Activated T-helper 1 cell treated with anti-CD3 and anti-CD28 coated beads, Interleukin-2, amount 50 U/mL, for 16 hours (primary cell): ENCODE measurements around the gene CFAP20DC.
"Not testable (repeated sequence)": the region's sequence is repeated elsewhere in the genome, so short reads cannot be mapped to it uniquely, and the experiment has no call there.

Source experiments
- DNase-seq, 2 donors: peaks; one replicate each; pipeline ENCODE4 v3.0.0-alpha.2; 2020; ENCODE audit warnings: low read depth in 1 of 2, low spot score in 1 of 2

The CFAP20DC gene

DNA sequence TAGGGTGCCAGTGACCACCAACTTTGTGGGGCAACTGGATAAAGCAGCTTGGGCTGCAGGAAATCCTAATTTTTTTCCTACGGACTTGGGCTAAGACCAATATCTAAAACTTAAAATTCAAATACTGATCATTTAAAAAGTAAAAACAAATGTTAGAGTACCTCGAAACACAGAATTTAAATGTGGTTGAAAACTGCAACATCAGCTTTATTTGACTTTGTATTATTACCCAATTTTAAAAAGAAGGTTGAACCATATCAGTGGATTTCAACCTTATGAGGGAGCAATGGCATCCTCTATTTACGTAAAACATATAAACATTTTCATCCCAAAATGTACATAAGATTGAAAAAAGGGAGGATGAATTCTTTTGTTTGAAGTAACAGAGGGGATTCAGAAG is 26.2 kb downstream of the CFAP20DC start:
- no peak for DNase-seq

DNA sequence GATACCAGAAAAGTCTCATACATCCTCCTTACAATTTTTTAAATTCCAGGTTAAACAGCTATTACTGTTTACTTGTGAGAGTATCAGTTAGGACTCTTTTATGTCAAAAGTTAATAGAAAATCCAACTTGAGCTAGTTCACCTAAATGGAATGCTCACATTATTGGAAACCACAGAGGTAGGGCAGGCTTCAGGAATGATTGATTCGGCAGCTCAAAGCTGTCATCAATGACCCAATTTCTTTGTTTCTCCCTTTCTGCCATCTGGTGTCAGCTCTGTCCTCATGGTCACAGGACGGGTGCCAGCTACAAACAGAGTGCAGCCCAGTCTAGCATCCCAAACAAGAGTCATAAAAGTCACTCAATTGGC is 32.2 kb downstream of the CFAP20DC start:
- DNase-seq: no peak

DNA sequence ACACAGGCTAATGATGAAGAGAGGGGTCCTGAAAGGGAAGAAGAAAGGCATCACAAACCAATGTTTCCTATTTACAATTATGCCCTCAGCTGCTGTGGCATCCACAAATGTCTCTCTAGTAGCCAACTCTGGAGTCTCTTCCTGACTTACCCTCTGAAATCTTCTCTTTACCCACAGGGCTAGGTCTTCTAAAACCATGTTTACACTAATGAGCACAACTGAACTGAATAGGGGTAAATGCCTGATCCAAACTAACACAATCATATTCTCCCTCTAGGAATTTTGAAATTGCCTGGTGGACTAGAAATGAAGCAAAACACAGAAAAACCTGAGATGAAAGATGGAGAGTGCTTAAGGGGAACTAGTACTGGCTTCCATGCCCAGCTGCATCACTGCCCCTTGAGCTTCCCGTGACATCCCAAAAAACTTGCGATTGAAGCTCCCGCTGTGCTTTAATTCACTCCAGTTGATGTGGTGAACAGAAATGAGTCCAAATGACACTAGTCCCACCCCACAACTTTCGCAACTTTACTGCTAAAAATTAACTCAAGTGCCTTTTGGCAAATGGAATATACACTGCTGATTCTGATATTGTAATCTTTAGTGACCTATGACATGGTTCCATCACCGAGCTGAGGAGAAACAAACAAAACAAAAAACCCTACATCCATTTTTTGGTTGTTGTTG is 32.8 kb downstream of the CFAP20DC start:
- DNase-seq: no peak

DNA sequence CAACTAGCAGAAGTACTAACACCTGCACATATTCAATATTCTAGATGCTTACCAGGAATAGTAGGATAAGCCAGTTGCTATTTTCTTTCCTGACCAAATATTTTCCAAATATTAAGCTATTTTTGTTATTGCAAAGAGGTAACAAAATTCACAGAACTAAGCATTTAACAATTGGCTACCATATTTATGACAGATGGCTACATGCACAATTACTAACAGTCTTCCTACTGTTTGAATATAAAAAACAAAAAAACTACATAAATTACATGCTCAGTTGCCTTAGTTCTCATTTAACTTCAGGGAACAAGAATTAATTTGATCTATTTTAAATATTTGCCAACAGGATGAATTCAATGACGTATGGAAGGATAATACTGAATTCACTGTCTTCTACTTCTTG is 36.2 kb downstream of the CFAP20DC start:
- no peak for DNase-seq

DNA sequence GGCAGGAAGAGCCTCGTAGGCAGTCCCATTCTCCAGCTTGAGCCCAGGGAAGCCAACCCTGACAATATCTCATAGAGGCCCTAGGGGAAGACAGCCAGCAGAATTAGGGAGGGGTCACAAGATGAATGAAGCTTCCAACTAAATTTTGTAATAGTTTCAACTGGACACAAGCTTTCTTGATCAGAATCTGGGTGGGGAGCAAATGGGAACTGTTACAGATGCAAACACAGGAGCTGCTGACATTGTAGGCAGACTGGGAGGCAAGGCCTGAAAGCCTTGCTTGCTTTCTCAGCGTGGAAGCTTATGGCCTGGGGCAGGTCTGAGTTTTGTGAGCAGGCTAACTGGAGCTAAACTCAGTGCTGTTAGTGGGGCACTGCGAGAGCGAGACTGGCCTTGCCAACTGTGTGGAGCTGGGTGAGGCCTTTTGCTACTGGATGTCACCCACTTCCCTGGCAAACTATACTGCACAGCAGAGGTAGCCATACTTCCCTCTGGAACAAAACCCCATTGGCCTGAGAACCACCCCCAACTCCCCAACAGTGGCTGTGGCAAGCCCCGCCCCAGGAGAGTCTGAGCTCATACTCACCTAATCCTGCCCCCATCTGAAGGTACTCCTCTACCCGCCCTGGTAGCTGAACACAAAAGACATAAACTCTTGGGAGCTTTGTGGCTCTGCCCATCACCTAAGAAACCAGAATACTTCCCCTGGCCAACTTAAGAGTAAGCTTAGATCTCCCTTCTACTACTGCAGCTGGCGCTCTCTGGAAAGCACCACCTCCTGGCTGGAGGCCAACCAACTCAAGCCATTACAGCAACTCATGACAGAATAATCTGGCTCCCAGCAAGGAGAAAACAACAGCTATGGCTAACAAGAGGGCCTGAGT is 42.9 kb downstream of the CFAP20DC start:
- DNase-seq: no peak

DNA sequence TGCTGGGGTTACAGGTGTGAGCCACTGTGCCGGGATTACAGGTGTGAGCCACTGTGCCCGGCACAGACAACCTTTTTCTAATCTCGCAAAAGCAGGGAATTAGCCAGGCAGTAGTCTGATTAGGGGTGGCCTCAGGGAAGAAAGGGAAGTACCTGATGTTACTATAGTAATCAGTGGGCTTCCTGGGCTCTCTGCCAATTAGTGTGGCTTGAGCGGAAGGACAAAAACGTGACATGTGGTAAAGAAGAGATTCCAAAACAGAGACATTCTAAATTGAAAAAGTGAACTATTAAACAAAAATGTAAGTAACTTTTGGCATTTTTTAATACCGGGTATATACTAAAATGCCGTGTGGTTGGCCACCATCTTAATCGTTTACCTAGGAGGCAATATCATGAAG is 48.1 kb downstream of the CFAP20DC start:
- DNase-seq: no peak

DNA sequence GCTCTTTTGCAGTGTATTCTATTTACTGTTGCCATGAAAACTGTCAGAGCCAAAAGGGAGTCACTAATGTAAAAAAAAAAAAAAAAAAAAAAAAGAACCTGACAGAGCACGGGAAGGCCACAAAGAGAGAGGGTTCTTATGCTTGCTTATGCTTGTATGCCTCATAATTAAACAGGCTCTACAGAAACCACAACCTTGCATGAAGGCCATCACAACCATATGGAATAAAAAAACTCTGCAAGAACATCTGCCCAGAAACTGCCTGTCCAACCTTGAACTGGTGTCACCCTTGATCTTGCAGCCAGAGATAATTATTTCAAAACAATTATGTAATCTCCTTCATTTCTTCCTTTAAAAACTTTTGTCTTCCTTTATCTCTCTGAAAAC is 50.1 kb downstream of the CFAP20DC start:
- DNase-seq: no peak

DNA sequence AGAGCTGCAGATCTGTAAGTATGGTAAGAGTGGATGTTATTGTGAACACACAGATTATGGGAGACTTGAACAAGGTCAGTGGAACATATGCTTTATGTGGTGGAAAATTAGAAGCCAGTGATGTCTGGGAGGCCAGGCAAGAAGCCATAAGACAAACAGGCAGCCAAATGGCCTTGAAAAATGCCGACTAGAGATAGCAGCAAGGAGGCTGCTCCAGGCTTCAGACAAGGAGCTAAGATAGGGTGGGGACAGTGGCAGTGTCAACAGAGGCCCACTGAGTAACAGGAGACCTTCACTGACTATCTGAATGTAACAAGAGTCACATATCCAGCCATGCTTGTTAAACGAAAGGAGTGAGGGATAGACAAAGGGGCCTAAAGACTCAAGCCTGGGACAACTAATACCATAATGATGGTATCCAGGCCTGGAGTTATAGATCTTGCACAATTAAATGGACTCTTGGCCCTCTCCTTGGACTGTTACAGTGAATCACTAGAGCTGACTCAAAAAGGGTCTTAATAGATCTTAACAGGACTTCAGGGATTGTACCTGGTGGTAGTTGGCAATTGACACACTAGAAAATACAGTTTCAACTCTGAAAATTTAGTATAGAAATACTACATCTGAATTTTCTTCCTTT is 50.6 kb downstream of the CFAP20DC start:
- DNase-seq: no peak

DNA sequence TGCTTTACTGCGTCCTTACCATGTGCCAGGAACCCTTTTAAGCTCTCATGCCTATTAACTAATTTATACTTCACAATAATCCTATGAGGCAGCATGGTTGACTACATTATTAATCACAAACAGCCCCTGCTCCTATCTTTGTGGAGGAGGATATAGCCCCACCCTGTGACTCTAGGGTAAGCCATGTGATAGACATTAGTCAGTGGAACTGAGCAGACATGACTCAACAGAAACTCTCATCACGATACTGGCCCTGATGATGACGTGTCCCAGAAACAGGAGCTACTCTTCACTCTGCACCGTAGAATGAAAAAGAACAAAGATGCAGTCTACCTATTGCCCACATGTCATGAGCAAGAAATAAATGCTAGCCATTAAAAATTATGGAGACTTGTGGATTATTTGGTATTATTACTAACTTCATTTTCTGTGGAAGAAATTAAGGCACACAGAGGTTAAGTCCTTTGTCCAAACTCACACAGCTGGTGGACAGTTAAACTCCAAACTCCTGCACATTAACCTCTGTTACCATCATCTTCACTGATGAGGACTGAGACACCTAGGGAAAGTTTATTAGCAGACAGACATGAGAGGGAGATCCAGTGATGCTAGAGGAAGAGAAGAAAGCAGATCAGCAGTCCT is 51.2 kb downstream of the CFAP20DC start:
- DNase-seq: no peak

DNA sequence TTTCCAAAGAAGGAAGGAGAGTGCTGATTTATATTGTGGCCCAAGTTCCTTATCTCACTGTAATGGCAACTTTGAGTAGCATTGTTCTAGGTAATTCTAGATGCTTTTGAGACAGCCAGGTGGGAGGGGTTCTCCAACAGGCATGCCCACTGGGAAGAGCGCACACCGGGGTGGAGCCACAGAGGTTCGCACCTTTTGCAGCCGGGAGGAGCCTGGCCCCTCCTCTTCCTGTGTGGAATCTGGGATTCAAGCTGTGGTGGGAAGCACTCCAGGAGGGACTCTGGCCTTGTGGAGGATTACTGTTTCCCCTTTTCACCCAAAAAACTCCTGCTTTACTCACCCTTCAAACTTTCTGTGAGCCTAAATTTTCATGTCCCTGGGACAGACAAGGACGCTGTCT is 53.1 kb downstream of the CFAP20DC start:
- DNase-seq: no peak

DNA sequence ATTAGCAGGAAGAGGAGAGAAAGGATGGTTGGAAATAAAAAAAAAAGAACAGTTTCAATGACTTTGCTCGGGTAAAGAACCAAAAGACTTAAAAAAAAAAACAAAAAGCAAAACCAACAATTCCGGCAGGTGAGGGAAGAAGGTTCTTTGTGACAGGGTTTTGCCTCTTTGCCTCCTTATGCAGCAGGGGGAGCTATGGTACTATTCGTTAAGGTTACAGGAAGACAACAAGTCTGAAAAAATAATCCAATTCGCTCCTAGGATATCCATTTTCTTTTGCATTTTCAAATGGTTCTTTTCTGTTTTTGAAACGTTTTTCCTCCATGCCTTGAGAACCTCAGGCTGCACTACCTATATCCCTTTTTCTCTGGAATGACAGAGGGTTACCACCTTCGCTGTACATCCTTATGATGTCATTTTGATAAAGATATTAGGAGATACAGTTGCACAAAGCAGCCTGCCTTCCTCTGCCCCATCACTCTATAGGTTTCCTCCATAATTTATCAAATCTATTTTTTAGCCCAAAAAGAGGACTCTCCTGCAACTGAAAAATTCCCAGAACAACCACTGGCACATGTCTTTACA is 55.0 kb downstream of the CFAP20DC start:
- DNase-seq: no peak

DNA sequence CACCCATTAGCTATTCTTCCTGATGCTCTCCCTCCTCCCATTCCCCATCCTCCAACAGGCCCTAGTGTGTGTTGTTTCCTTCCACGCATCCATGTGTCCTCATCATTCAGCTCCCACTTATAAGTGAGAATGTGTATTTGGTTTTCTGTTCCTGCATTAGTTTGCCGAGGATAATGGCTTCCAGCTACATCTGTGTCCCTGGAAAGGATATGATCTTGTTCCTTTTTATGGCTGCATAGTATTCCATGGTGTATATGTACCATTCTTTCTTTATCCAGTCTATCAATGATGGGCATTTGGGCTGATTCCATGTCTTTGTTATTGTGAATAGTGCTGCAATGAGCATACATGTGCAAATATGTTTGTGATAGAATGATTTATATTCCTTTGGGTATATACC is 56.3 kb downstream of the CFAP20DC start:
- no peak for DNase-seq

DNA sequence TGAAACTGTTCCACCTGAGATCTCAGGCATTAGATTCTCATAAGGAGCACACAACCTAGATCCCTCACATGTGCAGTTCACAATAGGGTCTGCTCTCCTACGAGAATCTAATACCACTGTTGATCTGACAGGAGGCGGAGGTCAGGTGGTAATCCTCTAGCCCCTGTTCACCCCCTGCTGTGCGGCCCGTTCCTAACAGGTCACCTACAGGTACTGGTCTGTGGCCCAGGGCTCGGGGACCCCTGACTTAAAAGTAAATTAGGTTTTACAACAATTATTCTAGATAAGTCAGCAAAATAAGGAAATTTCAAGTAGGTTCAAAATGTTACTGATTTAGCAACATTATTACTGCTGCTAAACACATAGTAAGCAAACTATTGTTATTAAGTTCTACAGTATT is 58.2 kb downstream of the CFAP20DC start:
- DNase-seq: no peak

DNA sequence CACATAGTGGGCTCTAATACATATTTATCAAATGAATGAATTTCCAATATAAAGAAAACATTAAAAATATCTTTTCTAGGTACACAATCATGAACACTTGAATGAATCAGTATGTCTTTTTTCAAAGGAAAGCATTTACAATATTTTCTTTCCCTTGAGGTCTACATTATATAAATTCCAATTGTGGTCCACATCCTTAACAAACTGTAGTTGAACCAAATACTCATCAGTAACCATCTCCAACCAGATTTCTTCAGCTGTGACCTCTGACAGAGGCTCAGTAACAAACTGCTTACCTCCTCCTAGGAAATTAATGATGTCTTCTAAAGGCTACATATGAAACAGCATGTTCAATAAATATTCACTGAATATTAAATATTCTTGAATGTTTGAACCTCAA is 58.8 kb downstream of the CFAP20DC start:
- no peak for DNase-seq

DNA sequence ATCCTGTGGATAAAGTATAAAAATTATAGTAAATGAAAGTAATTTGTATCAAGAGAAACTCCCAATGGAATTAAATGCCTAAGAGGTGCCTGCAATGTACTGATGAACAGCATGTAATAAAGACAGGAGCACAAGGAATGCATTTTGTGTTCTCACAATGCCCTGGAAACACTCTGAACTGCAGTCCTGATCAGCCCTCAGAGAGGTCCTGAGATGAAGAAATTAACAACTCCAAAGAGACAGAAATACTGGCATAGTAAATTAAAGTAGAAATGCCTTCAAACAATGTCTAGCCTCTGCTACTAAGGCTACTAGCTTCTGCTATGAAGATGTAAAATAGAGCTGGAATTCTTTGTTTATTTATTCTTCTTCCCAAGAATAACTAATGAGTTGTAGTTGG is 59.9 kb downstream of the CFAP20DC start:
- no peak for DNase-seq

DNA sequence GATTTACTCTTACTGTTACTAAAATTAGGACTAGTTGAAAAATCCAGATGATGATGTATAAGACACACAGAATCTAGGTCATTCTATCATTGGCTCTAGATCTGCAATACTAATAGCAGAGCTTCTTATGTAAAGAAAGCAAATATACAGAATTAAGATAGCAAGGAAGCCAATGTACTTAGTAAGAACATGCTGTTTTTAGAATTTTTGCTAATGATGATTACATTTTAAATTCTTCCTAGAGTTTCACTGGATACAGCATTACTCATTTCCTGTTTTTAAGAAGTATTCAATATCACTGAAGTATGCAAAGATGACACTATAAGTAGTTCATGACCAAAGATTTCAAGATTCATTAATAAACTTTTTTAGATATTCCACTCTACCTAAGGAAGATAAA is 60.7 kb downstream of the CFAP20DC start:
- DNase-seq: no peak

DNA sequence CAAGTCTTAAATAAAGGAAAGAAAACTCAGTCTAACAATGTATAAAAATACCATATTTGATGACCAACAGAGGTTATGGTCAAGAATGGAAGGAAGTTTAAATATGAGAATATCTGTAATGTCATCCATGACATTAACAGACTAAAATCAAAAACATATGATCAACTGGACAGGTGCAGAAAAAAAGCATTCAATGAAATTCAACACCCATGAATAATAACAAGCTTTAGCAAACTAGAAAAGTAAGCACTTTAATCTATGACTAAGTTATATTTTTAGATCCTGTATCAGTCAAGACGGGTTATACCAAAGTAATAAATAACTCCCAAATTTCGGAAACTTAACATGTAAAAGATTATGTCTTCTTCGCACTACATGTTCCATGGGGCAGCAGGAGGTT is 61.8 kb downstream of the CFAP20DC start:
- no peak for DNase-seq

DNA sequence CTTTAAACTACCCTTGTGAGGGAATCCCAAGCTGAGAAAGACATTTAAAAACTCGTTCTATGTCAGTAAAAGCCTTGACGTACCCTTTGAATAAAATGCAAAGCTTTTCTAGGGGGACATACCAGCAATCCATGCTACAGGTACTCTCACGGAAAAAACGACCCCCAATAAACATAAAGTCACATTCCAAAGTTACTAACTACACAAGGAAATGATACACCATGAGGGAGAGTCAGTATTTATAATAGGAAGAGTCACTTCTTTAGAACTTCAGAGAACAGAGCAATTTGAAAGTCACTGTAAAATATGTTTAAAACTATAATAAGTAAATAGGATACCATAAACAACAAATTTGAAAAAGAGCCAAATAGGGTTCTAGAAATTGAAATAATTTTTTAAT is 63.2 kb downstream of the CFAP20DC start:
- DNase-seq: no peak

DNA sequence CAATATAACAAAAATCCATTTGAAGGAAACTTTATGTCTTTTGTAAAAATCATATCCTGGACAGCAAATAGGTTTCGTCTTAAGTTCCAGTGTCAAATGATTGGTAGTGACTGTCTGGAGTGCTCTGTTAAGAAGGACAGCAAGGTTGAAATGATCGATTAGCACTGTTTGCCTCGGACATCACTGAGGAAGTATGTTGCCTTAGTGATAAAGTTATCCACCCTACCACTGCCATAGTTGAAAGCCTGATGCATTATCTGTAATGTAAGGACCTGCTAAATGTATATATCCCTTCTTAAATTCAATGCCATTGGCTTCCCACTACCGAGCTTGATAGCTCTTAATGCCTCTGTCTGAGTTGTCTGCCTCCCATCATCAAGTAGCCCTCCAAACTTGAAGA is 70.0 kb downstream of the CFAP20DC start:
- DNase-seq: no peak

DNA sequence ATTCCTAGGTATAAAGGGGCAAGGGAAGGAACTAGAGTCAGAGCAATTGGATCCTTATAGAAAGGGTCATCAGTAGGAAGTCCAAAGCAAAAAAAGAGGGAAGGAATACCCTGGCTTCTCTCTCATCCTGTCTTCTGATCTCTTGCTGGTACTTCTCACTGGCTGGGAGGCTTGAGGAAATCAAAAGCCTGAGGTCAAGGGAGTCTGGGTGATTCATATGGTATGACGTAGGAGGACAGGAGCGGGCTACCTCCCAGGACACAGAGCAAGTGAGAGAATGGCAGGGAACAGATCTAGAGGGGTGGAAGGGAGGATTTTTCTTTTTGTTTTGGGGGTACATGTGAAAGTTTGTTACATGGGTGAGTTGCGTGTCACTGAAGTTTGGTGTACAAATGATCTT is 76.0 kb downstream of the CFAP20DC start:
- no peak for DNase-seq

DNA sequence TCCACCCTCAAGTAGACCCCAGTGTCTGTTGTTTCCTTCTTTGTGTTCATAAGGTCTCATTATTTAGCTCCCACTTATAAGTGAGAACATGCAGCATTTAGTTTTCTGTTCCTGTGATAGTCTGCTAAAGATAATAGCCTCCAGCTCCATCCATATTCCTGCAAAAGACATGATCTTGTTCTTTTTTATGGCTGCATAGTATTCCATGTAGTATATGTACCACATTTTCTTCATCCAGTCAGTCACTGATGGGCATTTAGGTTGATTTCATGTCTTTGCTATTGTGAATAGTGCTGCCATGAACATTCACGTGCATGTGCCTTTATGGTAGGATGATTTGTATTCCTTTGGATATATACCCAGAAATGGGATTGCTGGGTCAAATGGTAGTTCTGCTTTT is 82.0 kb downstream of the CFAP20DC start:
- not testable (repeated sequence) for DNase-seq
